HCT116 (cell line): ENCODE results near the gene HMCN2.

Experiments used
- EZH2 ChIP-seq: fragments of 200-600 bp; sonication (generic); IDR thresholded peaks from 2 replicates; pipeline ENCODE4 v1.6.1; 2017; ENCODE audit warnings: antibody characterized with exemption, mixed run types
- JUND ChIP-seq: IDR thresholded peaks from 2 replicates; pipeline ENCODE4 v1.6.1; 2012
- POLR2A ChIP-seq: IDR thresholded peaks from 2 replicates; pipeline ENCODE4 v1.7.0; 2011; ENCODE audit warnings: borderline replicate concordance; ENCODE audit not compliant: insufficient read depth, insufficient read length; ENCODE audit errors: extremely low read depth
- RAD21 ChIP-seq: IDR thresholded peaks from 2 replicates; pipeline ENCODE4 v1.6.1; 2012; ENCODE audit warnings: low read depth, mild to moderate bottlenecking
- YY1 ChIP-seq: IDR thresholded peaks from 2 replicates; pipeline ENCODE4 v1.6.1; 2011; ENCODE audit warnings: low read length, low read depth, moderate library complexity, mild to moderate bottlenecking; ENCODE audit not compliant: insufficient replicate concordance; ENCODE audit errors: extremely low read depth
- ZNF274 ChIP-seq: fragments of 200-500 bp; sonication (Bioruptor generic); IDR thresholded peaks from 2 replicates; pipeline ENCODE4 v1.6.1; 2014; ENCODE audit warnings: mild to moderate bottlenecking, low read depth, low read length, inconsistent platforms
- TF ChIP-seq, protein P1 (sequence below), 3 experiments: fragments of 200-600 bp in 1 of 3; sonication (generic) in 1 of 3; IDR thresholded peaks in 2 of 3; conservative IDR thresholded peaks in 1 of 3; 2 replicates each; pipeline ENCODE4 v1.5.1; 2012 to 2017; ENCODE audit warnings: low read depth in 2 of 3, low read length in 2 of 3, antibody characterized with exemption in 1 of 3, borderline replicate concordance in 1 of 3, control low read depth in 1 of 3, mild to moderate bottlenecking in 1 of 3, mixed read lengths in 1 of 3, mixed run types in 1 of 3, moderate library complexity in 1 of 3; ENCODE audit not compliant: insufficient read depth in 1 of 3
- TF ChIP-seq, protein P2 (sequence below): IDR thresholded peaks from 2 replicates; pipeline ENCODE4 v1.6.1; 2012; ENCODE audit warnings: low read depth
- TF ChIP-seq, protein P3 (sequence below): IDR thresholded peaks from 2 replicates; pipeline ENCODE4 v1.6.1; 2012

DNA sequence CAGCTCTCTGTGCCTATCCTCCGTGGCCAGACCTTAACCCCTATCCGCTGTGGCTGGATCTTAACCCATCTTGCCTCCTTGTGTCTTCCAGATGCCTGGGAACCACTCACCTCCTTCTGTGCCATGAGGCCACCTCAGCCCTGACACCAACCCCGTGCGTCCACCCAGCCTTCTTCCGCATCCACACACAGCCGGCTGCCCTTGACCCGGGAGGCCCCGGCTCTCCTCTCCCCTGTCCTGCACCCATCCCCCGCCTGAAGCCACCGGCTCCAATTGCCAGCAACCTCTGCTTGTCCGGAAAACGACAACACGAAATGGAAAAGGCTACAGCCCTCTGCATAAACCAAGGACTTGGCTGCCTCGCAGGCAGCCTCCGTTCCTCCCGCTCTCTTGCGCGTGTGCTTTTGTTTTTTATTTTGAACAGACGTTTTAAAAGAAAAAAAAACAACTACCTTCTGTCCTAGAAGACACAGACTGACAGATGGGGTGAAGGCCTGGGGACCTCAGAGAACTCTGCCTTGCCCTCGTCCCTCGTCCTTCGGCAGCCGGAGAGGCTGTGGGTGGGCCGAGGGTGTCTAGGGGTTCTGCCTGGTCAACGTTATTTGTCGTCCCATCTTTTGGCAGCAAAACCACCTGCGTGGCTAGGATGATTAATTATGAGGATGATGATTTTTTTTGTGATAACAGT is 32.5 kb upstream of the HMCN2 start:
- TF ChIP-seq EZH2 (no peak), ZNF274 (no peak), YY1 (no peak), POLR2A (no peak), JUND (no peak), RAD21 (no peak)
- TF ChIP-seq, protein P1, sequence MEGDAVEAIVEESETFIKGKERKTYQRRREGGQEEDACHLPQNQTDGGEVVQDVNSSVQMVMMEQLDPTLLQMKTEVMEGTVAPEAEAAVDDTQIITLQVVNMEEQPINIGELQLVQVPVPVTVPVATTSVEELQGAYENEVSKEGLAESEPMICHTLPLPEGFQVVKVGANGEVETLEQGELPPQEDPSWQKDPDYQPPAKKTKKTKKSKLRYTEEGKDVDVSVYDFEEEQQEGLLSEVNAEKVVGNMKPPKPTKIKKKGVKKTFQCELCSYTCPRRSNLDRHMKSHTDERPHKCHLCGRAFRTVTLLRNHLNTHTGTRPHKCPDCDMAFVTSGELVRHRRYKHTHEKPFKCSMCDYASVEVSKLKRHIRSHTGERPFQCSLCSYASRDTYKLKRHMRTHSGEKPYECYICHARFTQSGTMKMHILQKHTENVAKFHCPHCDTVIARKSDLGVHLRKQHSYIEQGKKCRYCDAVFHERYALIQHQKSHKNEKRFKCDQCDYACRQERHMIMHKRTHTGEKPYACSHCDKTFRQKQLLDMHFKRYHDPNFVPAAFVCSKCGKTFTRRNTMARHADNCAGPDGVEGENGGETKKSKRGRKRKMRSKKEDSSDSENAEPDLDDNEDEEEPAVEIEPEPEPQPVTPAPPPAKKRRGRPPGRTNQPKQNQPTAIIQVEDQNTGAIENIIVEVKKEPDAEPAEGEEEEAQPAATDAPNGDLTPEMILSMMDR (IDR thresholded peaks at IDR 0.05 in 2 of 3, conservative IDR thresholded peaks at IDR 0.05 in 1 of 3; ENCODE audit: borderline replicate concordance in 1 of 3, insufficient read depth in 1 of 3, low read depth in 2 of 3, low read length in 2 of 3): no peak
- TF ChIP-seq, protein P2, sequence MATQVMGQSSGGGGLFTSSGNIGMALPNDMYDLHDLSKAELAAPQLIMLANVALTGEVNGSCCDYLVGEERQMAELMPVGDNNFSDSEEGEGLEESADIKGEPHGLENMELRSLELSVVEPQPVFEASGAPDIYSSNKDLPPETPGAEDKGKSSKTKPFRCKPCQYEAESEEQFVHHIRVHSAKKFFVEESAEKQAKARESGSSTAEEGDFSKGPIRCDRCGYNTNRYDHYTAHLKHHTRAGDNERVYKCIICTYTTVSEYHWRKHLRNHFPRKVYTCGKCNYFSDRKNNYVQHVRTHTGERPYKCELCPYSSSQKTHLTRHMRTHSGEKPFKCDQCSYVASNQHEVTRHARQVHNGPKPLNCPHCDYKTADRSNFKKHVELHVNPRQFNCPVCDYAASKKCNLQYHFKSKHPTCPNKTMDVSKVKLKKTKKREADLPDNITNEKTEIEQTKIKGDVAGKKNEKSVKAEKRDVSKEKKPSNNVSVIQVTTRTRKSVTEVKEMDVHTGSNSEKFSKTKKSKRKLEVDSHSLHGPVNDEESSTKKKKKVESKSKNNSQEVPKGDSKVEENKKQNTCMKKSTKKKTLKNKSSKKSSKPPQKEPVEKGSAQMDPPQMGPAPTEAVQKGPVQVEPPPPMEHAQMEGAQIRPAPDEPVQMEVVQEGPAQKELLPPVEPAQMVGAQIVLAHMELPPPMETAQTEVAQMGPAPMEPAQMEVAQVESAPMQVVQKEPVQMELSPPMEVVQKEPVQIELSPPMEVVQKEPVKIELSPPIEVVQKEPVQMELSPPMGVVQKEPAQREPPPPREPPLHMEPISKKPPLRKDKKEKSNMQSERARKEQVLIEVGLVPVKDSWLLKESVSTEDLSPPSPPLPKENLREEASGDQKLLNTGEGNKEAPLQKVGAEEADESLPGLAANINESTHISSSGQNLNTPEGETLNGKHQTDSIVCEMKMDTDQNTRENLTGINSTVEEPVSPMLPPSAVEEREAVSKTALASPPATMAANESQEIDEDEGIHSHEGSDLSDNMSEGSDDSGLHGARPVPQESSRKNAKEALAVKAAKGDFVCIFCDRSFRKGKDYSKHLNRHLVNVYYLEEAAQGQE: no peak
- TF ChIP-seq, protein P3, sequence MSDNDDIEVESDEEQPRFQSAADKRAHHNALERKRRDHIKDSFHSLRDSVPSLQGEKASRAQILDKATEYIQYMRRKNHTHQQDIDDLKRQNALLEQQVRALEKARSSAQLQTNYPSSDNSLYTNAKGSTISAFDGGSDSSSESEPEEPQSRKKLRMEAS: no peak
